ENCODE results near the gene F10. TPM values are rescaled to one million over a fixed set of nuclear protein-coding genes. Genes with fewer than 3 reads are reported as not detected.

The F10 gene
- total and polyA plus RNA-seq, 2 donors (not counting 1 experiment from before 2014, with no cell fraction given) = not detected

GRCh38 chr13:113089693-113090414 lies 32.7 kb upstream of the F10 start:
- TF ChIP-seq, protein P1, sequence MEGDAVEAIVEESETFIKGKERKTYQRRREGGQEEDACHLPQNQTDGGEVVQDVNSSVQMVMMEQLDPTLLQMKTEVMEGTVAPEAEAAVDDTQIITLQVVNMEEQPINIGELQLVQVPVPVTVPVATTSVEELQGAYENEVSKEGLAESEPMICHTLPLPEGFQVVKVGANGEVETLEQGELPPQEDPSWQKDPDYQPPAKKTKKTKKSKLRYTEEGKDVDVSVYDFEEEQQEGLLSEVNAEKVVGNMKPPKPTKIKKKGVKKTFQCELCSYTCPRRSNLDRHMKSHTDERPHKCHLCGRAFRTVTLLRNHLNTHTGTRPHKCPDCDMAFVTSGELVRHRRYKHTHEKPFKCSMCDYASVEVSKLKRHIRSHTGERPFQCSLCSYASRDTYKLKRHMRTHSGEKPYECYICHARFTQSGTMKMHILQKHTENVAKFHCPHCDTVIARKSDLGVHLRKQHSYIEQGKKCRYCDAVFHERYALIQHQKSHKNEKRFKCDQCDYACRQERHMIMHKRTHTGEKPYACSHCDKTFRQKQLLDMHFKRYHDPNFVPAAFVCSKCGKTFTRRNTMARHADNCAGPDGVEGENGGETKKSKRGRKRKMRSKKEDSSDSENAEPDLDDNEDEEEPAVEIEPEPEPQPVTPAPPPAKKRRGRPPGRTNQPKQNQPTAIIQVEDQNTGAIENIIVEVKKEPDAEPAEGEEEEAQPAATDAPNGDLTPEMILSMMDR (IDR thresholded peaks at IDR 0.05) = no peak
- TF ChIP-seq EZH2 (IDR thresholded peaks at IDR 0.05; ENCODE audit: borderline replicate concordance, insufficient read depth, low read depth, low read length, poor library complexity, severe bottlenecking) = no peak
- no peak for DNase-seq
- no peak overlapping the region for H3K4me2 ChIP-seq (replicated peaks; ENCODE audit: low read depth, low read length, poor library complexity, severe bottlenecking)
- no peak overlapping the region for H3K4me3 ChIP-seq (ENCODE audit: control extremely low read depth in 1 of 5, extremely low read depth in 1 of 5, insufficient read depth in 1 of 5, low read depth in 2 of 5, low read length in 4 of 5)
- no peak overlapping the region for H2AFZ ChIP-seq (ENCODE audit: insufficient read depth, low read depth, low read length, poor library complexity, severe bottlenecking)
- no peak for ATAC-seq (ENCODE audit: low read depth)
- H3K9ac ChIP-seq (ENCODE audit: low read length) = no peak overlapping the region
- intact Hi-C loops (cut with micrococcal nuclease) = no loop called here
- Mint-ChIP-seq H3K27me3 (no peaks in the 10 kb centered on the region), H3K4me3 (no peak overlapping the region), H3K9me3 (ENCODE audit: insufficient read depth) (no peaks in the 10 kb centered on the region), H3K27ac (no peak overlapping the region), H3K4me1 (no peaks in the 10 kb centered on the region)
- ChIA-PET CTCF (no interaction called here), POLR2A (no interaction called here)
- H4K20me1 ChIP-seq (ENCODE audit: control insufficient read depth, insufficient read depth, low read length, poor library complexity, severe bottlenecking) = no peaks in the 10 kb centered on the region
- no peaks in the 10 kb centered on the region for H3K4me1 ChIP-seq (ENCODE audit: control insufficient read depth in 2 of 2, insufficient read depth in 2 of 2, low read length in 2 of 2)
- no peaks in the 10 kb centered on the region for H3K27me3 ChIP-seq (replicated peaks in 1 of 4; ENCODE audit: control extremely low read depth in 1 of 4, control insufficient read depth in 3 of 4, insufficient read depth in 4 of 4, low read length in 3 of 4)
- no peaks in the 10 kb centered on the region for H3K79me2 ChIP-seq (ENCODE audit: control insufficient read depth, insufficient read depth, low read length)
- no peak overlapping the region for H3K27ac ChIP-seq (ENCODE audit: low read length in 2 of 2)
- H3K36me3 ChIP-seq (replicated peaks in 1 of 2; ENCODE audit: control extremely low read depth in 1 of 2, control insufficient read depth in 1 of 2, extremely low read depth in 1 of 2, insufficient read depth in 2 of 2, low read length in 1 of 2) = no peaks in the 10 kb centered on the region
- WGBS (ENCODE audit: insufficient coverage) = 94% methylated on average over 30 of the region's 36 CpGs
- H3K9me3 ChIP-seq (ENCODE audit: control extremely low read depth in 1 of 3, control insufficient read depth in 2 of 3, insufficient read depth in 1 of 3, low read length in 2 of 3) = peaks cover 0 to 15% (median 0%) of the 10 kb centered on the region in 3 donors

DNA sequence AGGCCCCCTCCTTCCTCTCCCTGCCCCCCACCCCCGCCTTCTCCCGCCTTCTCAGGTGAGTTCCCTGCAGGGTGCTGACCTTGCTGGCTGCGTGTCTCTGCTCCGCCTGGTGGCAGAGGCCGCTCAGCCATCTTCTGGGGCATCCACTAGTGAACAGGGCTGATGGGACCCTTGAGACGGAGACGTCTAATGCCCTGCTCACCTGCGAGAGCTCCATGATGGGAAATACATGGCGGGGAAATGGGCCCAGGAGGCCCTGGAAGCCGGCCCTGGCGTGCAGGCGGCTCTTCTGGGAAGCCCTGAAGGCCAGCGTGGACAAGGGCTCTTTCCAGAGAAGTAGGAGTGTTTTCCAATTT lies 32.2 kb upstream of the F10 start:
- Histone ChIP-seq H2AFZ (ENCODE audit: insufficient read depth, low read depth, low read length, poor library complexity, severe bottlenecking) (no peak overlapping the region), H3K79me2 (ENCODE audit: control insufficient read depth, insufficient read depth, low read length) (no peaks in the 10 kb centered on the region), H3K9me3 (ENCODE audit: control extremely low read depth in 1 of 3, control insufficient read depth in 2 of 3, insufficient read depth in 1 of 3, low read length in 2 of 3) (peaks cover 0 to 9% (median 0%) of the 10 kb centered on the region in 3 donors), H3K4me1 (ENCODE audit: control insufficient read depth in 2 of 2, insufficient read depth in 2 of 2, low read length in 2 of 2) (no peaks in the 10 kb centered on the region), H4K20me1 (ENCODE audit: control insufficient read depth, insufficient read depth, low read length, poor library complexity, severe bottlenecking) (no peaks in the 10 kb centered on the region), H3K9ac (ENCODE audit: low read length) (no peak overlapping the region), H3K27me3 (replicated peaks in 1 of 4; ENCODE audit: control extremely low read depth in 1 of 4, control insufficient read depth in 3 of 4, insufficient read depth in 4 of 4, low read length in 3 of 4) (no peaks in the 10 kb centered on the region), H3K4me3 (ENCODE audit: control extremely low read depth in 1 of 5, extremely low read depth in 1 of 5, insufficient read depth in 1 of 5, low read depth in 2 of 5, low read length in 4 of 5) (no peak overlapping the region), H3K4me2 (replicated peaks; ENCODE audit: low read depth, low read length, poor library complexity, severe bottlenecking) (no peak overlapping the region), H3K36me3 (replicated peaks in 1 of 2; ENCODE audit: control extremely low read depth in 1 of 2, control insufficient read depth in 1 of 2, extremely low read depth in 1 of 2, insufficient read depth in 2 of 2, low read length in 1 of 2) (no peaks in the 10 kb centered on the region), H3K27ac (ENCODE audit: low read length in 2 of 2) (no peak overlapping the region)
- ChIA-PET POLR2A (no interaction called here), CTCF (no interaction called here)
- TF ChIP-seq EZH2 (IDR thresholded peaks at IDR 0.05; ENCODE audit: borderline replicate concordance, insufficient read depth, low read depth, low read length, poor library complexity, severe bottlenecking) = no peak
- TF ChIP-seq, protein P1 (IDR thresholded peaks at IDR 0.05) = no peak
- Mint-ChIP-seq H3K4me3 (no peak overlapping the region), H3K27me3 (no peaks in the 10 kb centered on the region), H3K9me3 (ENCODE audit: insufficient read depth) (no peaks in the 10 kb centered on the region), H3K4me1 (no peaks in the 10 kb centered on the region), H3K27ac (no peak overlapping the region)
- no peak for DNase-seq
- intact Hi-C loops (cut with micrococcal nuclease) = no loop called here
- 89% methylated on average over 8 of the region's 13 CpGs for WGBS (ENCODE audit: insufficient coverage)
- ATAC-seq (ENCODE audit: low read depth) = no peak
